HG03280 (cell line): Measurements from ENCODE around the gene CCDC71L.

ENCODE experiments used
- ATAC-seq: cut with Tn5 transposase; IDR thresholded peaks from one replicate; pipeline ENCODE4 v1.9.1; 2021; ENCODE audit warnings: mild to moderate bottlenecking, moderate library complexity; ENCODE audit not compliant: unreplicated experiment

Gene CCDC71L

GRCh38 chr7:106659166-106659962 lies 1.6 kb downstream of the CCDC71L start:
- no peak for ATAC-seq

GRCh38 chr7:106658316-106659165 lies 2.4 kb downstream of the CCDC71L start:
- ATAC-seq = no peak

- no peak for ATAC-seq
Measured at GRCh38 chr7:106657085-106657991, 3.6 kb downstream of the CCDC71L start.

- no peak for ATAC-seq
Measured at GRCh38 chr7:106655703-106656498, 5.1 kb downstream of the CCDC71L start.

- ATAC-seq = no peak
Measured at GRCh38 chr7:106653488-106653887, 7.5 kb downstream of the CCDC71L start.

- ATAC-seq = no peak
Measured at GRCh38 chr7:106652909-106653308, 8.0 kb downstream of the CCDC71L start.

GRCh38 chr7:106652092-106652491 lies 8.9 kb downstream of the CCDC71L start:
- ATAC-seq = no peak

- no peak for ATAC-seq
Measured at GRCh38 chr7:106646256-106646655, 14.7 kb downstream of the CCDC71L start.

GRCh38 chr7:106644999-106645398 lies 16.0 kb downstream of the CCDC71L start:
- ATAC-seq = no peak

- ATAC-seq = no peak
Measured at GRCh38 chr7:106643216-106644000, 17.6 kb downstream of the CCDC71L start.

GRCh38 chr7:106641416-106641815 lies 19.5 kb downstream of the CCDC71L start:
- ATAC-seq = no peak

- ATAC-seq = no peak
Measured at GRCh38 chr7:106640368-106641141, 20.4 kb downstream of the CCDC71L start.

GRCh38 chr7:106639476-106640334 lies 21.3 kb downstream of the CCDC71L start:
- no peak for ATAC-seq

GRCh38 chr7:106635411-106635810 lies 25.5 kb downstream of the CCDC71L start:
- ATAC-seq = no peak

- ATAC-seq = no peak
Measured at GRCh38 chr7:106634958-106635357, 26.0 kb downstream of the CCDC71L start.

GRCh38 chr7:106630648-106631047 lies 30.3 kb downstream of the CCDC71L start:
- ATAC-seq = no peak

- ATAC-seq = no peak
Measured at GRCh38 chr7:106629516-106629915, 31.4 kb downstream of the CCDC71L start.
